ENCODE results near the gene ETFB. TPM values are rescaled to one million over a fixed set of nuclear protein-coding genes. Genes with fewer than 3 reads are reported as not detected.
A peak's percentile ranks its signal among the peaks of the same experiment; 100 is the strongest.

Gene ETFB
- total and polyA plus RNA-seq, 9 of the 15 experiments (the other 6 are each of a cell fraction or from before 2014, with no cell fraction given), result 18.1 to 143 (median 96.1) TPM

DNA sequence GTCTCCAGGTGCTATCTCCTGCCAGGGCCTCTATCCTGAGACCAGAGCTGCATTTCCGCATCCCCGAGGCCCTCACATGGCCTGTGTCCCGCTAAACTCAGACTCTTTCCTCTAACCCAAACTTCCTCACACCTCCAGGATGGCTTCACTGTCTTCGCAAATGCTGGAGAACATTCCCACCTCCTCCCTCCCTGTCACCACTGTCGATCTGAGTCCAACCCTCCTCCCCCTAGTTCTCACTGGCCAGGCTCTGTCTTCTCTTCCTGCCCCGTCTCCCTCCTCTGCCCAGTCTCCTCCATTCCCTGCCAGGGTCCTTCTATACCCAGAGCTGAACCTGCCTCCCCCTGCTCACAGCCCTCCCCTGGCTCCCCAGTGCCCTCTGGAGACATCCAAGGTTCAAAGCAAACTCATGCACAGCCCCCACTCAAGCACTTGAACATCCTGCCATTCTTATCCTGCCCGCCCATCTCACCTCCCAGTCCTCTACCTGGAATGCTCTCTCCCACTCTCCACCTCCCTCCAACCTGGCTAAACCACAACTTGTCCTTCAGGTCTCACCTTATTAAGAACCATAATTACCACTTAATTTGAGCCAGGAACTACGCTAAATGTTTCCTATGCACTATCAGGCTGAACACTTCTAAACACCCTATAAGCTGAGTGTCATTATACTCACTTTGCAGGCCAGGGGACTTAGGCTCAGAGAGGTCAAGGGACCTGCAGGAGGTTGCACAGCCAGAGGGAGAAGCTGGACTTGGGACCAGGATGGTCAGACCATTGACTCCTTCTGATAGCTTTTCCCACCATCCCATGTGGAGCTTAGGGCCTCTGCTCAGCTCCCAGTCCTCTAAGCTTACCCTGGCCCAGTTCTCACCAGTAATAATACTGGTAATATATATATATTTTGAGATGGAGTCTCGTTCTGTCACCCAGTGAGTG, 23.3 kb downstream of the ETFB start (continued):
- TF ChIP-seq ZNF551 (CRISPR knock-in tag; IDR thresholded peaks at IDR 0.05), result no peak
- TF ChIP-seq KDM1A (IDR thresholded peaks at IDR 0.05), result peak; percentile 67 to 81; a peak in 3 of 4 replicates
- no peak for TF ChIP-seq CUX1 (CRISPR knock-in tag; IDR thresholded peaks at IDR 0.05)
- TF ChIP-seq ZBTB8A (IDR thresholded peaks at IDR 0.05; ENCODE audit: partially characterized antibody), result no peak
- TF ChIP-seq SMARCA5 (IDR thresholded peaks at IDR 0.05), result peak; percentile 60; the same call in 1 of the 2 replicates
- 0 out of 2 replicates have a peak, but pooled peaks have one; percentile 13 for TF ChIP-seq THRB (CRISPR knock-in tag; conservative IDR thresholded peaks at IDR 0.05)
- TF ChIP-seq, protein P1, sequence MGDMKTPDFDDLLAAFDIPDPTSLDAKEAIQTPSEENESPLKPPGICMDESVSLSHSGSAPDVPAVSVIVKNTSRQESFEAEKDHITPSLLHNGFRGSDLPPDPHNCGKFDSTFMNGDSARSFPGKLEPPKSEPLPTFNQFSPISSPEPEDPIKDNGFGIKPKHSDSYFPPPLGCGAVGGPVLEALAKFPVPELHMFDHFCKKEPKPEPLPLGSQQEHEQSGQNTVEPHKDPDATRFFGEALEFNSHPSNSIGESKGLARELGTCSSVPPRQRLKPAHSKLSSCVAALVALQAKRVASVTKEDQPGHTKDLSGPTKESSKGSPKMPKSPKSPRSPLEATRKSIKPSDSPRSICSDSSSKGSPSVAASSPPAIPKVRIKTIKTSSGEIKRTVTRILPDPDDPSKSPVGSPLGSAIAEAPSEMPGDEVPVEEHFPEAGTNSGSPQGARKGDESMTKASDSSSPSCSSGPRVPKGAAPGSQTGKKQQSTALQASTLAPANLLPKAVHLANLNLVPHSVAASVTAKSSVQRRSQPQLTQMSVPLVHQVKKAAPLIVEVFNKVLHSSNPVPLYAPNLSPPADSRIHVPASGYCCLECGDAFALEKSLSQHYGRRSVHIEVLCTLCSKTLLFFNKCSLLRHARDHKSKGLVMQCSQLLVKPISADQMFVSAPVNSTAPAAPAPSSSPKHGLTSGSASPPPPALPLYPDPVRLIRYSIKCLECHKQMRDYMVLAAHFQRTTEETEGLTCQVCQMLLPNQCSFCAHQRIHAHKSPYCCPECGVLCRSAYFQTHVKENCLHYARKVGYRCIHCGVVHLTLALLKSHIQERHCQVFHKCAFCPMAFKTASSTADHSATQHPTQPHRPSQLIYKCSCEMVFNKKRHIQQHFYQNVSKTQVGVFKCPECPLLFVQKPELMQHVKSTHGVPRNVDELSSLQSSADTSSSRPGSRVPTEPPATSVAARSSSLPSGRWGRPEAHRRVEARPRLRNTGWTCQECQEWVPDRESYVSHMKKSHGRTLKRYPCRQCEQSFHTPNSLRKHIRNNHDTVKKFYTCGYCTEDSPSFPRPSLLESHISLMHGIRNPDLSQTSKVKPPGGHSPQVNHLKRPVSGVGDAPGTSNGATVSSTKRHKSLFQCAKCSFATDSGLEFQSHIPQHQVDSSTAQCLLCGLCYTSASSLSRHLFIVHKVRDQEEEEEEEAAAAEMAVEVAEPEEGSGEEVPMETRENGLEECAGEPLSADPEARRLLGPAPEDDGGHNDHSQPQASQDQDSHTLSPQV (IDR thresholded peaks at IDR 0.05), result no peak
- TF ChIP-seq ZNF780A (CRISPR knock-in tag; IDR thresholded peaks at IDR 0.05), result no peak

Data from K562 (cell line).